Muscle of back (tissue), 13 donors: ENCODE data around the gene MYH11. TPM values are rescaled to one million over a fixed set of nuclear protein-coding genes. Genes with fewer than 3 reads are reported as not detected.

Source experiments
- DNase-seq, 3 donors: peaks; one replicate each; pipeline versions ENCODE4 v3.0.0 to v3.0.0-alpha.2; 2013
- long read RNA-seq, 9 donors: transcript quantifications; one replicate each; lab custom pipeline, GENCODE V29; 2026
- polyA plus RNA-seq, 10 donors: library from polyadenylated mRNA; unstranded; fragments of 120-200 nt; gene quantifications; one replicate each; pipeline ENCODE4 v1.2.1, GENCODE V29; 2013; ENCODE audit not compliant: insufficient read length in 10 of 10

The MYH11 gene
- polyA plus RNA-seq: 10 to 100 TPM; 11.0 to 21.9 (median 18.0) TPM
- long read RNA-seq, donor 1: 0 reads
- long read RNA-seq, donor 2: 0 reads
- long read RNA-seq, donor 3: 0 reads
- long read RNA-seq, donor 4: 0 reads
- long read RNA-seq, donor 5, partial matches to known transcripts: 5 of 5 reads
- long read RNA-seq, donor 5, other reads (novel, unspliced or antisense): 0 of 5 reads
- long read RNA-seq, donor 6, full-length matches to known transcripts: 1 of 1 reads
- long read RNA-seq, donor 6, partial matches to known transcripts: 0 of 1 reads
- long read RNA-seq, donor 6, other reads (novel, unspliced or antisense): 0 of 1 reads
- long read RNA-seq, donor 7, full-length matches to known transcripts: 1 of 1 reads
- long read RNA-seq, donor 7, partial matches to known transcripts: 0 of 1 reads
- long read RNA-seq, donor 7, other reads (novel, unspliced or antisense): 0 of 1 reads
- long read RNA-seq, donor 8: 0 reads
- long read RNA-seq, donor 9: 0 reads

DNA sequence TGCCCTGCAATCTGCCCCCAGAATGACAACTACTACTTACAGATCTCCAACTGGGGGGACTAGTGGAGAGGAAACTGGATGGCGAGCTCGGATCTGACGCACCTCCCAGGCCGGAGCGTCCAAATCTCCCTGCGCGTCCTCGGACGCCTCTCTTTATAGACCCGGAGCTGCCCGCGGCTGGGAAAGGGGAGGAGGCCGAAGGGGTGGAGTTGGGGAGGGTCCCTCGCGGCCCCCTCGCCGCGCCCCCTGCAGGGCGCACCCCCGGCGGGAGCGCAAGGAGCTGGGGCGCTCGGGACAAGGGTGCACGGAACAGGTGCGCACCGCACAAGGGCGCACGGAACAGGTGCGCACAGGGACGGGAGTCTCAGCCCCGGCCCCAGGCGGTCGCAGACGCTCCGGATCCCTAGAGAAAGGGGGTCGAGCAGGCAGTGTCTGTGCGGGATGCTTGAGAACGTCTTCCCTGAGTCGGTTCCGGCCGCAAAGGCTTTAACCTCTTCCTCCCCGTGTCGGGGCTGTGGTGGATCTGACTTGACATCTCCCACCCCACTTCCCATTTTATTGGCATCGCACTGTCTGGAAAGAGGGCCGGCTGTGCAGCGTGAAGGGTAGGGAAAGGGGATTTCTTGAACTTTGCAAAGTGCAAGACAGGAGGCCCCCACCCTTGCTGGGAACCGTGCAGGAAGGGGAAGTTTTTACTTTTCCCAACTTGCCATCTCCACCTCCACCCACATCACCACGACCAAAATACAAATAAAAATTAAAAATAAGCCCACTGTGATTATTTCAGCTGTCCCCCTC is at the start of gene MYH11:
Gene MYH11, minus strand, starts transcription at position 128 of the 798 bp plus-strand sequence. CDS start 18,776 bp downstream, outside the sequence.
- peak in 1 of 3 donors; percentile 40 for DNase-seq

DNA sequence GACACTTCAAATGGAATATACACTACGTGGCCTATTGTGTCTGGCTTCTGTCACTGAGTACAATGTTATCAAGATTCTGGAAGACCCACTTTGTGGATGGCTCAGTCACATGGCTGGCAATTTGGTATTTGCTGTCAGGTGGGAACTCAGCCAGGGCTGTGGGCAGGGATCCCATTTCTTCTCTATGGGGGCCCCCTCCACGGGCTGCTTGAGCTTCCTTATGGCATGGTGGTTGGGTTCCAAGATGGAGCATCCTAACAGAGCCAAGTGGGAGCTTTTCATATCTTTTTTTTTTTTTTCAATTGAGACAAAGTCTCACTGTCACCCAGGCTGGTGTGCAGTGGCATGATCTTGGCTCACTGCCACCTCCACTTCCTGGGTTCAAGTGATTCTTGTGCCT is 49.6 kb upstream of the MYH11 start:
- no peak for DNase-seq

GRCh38 chr16:15903960-15904359 is 47.1 kb upstream of the MYH11 start:
- DNase-seq: no peak

GRCh38 chr16:15900901-15901500 is 44.2 kb upstream of the MYH11 start:
- DNase-seq: no peak

DNA sequence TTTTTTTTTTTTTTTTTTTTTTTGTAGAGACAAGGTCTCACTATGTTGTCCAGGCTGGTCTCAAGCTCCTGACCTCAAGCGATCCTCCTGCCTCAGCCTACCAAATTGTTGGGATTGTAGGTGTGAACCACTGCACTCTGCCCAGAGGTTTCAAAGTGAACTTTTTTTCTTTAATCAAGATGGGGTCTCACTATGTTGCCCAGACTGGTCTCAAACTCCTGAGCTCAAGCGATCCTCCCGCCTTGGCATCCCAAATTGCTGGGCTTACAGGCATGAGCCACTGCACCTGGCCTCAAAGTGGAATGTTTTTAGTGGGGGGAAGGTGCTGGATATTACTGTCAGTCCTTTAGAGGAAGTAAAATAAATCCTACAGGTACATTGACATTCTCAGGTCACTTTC is 43.5 kb upstream of the MYH11 start:
- no peak for DNase-seq

GRCh38 chr16:15899538-15900100 is 42.8 kb upstream of the MYH11 start:
- peak in 1 of 3 donors; percentile 61 for DNase-seq

DNA sequence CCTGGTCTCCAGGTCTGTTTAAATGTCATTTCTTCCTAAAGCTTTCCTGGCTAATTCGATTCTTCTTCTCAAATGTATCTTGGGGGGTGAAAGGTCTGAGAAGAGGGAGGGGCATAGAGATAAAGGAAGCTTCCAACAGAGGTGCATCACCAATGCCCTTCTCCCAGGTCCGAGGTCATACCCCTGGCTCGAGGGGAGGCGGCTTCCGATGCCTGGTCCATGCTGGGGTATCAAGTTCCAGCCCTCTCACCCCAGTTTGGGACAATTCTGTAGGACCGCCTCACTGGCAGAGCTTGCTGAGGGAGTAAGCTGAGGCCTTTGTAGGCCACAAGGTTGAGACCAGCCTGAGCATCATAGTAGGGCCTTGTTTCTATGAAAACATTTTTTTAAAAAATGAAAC is 41.8 kb upstream of the MYH11 start:
- DNase-seq: no peak

DNA sequence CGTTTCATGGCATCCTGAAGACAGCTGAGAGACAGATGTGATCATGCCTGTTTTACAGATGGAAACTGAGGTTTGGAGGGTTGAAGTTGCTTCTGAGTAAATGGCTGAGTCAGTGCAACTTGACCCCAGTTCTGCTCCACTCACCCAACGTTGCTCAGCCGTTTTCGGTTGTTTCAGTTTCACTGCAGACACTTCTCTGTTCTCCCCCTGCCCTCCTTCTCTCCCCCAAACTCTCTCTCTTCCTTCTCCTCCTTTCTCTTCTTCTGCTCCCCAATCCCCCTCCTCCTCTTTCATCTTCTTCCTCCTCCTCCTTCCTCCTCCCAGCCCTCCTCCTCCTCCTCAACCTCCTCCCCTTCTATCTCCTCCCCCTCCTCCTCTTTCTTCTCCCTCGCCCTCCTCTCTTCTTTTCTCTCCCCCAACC is 41.0 kb upstream of the MYH11 start:
- DNase-seq: peak in 1 of 3 donors; percentile 6

GRCh38 chr16:15897121-15897780 is 40.4 kb upstream of the MYH11 start:
- no peak for DNase-seq

- DNase-seq: no peak
These were observed 37.9 kb upstream of the MYH11 start for GRCh38 chr16:15894571-15895374.

DNA sequence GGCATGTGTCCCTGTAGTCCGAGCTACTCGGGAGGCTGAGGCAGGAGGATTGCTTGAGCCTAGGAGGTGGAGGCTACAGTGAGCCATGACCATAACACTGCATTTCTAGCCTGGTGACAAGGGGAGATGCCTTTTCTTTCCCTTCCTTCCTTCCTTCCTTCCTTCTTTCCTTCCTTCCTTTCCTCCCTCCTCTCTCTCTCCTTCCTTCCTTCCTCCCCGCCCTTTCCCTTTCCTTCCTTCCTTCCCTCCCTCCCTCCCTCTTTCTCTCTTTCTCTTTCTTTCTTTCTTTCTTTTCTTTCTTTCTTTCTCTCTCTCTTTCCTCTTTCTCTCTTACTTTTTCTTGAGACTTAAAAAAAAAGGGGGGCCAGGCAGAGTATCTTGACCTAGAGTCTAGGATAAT is 34.7 kb upstream of the MYH11 start:
- DNase-seq: no peak

DNA sequence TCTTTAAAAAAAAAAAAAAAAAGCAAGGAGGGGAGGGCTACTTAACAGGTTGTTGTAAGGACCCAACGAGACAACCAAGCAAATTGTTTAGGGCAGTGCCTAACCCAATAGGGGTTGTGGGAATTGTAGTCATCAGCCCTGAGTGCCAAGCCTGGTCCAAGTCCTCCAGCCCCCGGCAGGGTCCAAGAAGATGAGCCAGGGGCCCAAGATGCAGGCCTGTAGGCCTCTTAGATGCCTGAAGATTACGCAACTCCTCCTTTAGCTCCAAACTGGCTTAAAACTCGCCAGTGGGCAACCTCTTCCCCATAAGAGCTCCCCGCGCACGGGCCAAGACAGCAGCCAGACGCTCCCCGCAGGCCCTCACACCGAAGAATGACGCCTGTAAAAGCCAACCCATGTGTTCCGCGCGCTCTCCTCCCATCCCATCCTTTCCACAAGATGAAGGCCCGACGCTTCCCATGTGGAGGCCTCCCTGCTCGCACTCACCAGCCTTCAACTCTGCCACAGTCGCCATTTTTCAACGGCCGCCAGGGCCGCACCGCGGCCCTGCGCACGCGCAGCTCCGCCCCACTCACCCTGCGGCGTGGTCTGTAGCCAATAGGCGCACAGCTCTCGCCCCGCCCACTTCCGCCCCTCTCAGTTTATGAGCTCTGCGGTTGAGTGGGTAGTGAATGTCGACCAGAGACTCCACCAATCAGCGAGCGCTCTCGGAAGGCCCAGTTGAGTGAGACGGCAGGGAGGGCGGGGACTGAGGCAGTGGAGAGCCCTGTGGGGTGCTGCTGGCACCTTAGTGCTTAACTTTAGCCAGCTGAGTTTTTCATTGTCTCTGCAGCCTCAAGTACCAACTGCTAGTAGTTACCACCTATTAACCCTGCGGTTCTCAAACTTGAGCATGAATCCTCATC is 31.5 kb upstream of the MYH11 start, which contains the start of gene CEP20:
Gene CEP20, minus strand, starts transcription at position 532 of the 905 bp plus-strand sequence. Its CDS starts 18 bp downstream, at position 514.
- peak; percentile 99 to 100 (median 99) for DNase-seq

GRCh38 chr16:15887283-15887682 is 30.5 kb upstream of the MYH11 start:
- no peak for DNase-seq

DNA sequence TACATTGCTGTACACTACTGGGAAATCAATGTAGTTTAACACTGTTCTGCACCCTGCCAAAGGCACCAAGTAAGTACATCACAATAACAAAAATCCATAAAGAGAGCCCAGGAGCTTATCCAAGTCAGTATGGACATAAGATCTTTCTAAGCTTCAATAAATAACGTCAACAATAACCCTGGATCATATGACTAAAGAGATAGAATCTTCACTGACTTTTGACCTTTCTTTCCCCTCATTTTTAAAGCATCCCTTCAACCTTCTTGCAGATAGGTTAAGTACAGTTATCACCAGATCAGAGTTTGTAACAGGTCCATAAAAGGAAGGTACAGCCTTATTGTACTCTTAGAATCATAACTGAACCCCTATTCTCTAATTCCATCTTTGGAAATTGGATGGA is 29.2 kb upstream of the MYH11 start:
- no peak for DNase-seq

GRCh38 chr16:15885560-15886001 is 28.8 kb upstream of the MYH11 start:
- no peak for DNase-seq

GRCh38 chr16:15882563-15882962 is 25.7 kb upstream of the MYH11 start:
- DNase-seq: no peak

- no peak for DNase-seq
These were observed 25.1 kb upstream of the MYH11 start for GRCh38 chr16:15881794-15882379.

DNA sequence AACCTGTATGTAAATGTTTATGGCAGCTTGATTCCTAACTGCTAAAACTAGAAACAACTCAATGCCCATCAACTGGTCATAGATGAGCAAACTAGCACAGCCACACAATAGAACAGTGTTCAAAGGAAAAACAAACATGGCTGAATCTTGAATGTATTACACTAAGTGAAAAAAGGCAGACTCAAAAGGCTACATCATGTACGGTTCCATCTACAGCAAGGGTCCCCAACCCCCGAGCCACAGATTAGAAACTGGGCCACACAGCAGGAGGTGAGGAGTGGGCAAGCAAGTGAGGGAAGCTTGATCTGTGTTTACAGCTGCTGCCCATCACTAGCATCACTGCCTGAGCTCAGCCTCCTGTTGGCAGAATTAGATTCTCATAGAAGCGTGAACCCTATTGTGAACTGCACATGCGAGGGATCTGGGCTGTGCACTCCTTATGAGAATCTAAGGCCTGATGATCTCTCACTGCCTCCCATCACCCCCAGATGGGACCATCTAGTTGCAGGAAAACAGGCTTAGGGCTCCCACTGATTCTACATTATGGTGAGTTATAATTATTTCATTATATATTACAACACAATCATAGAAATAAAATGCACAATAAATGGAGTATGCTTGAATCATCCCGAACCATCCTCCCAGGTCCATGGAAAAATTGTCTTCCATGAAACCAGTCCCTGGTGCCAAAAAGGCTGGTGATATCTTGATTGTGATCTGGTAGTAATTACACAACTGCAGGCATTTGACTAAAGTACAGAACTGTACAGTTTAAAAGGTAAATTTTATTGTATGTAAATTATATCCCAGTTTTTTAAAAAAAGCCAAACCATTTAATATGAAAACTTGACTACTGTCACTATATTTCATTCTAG is 23.8 kb upstream of the MYH11 start:
- DNase-seq: no peak
